Measurements from ENCODE around the gene PAPPA2.

Gene PAPPA2

DNA sequence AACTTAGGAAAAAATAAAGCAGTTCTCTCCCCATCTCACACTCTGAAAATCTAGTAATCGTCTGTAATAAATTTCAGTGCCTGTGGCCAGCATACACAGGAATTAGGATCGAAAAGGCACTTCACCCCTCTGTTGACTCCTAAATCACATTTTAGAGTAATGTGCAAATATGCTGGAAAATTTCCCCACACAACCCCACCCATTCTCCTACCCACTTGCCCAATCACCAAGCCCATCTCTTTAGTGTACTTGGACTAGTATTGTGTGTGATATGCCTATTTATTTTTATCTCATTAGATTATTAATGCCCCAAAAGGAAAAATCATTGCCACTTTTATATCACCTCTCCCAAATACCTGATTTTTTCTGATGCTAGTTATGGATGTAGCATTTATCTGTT is 378.3 kb downstream of the PAPPA2 start:
- no peak for DNase-seq (ENCODE audit: extremely low read depth, low read depth)
- TF ChIP-seq, protein P1, sequence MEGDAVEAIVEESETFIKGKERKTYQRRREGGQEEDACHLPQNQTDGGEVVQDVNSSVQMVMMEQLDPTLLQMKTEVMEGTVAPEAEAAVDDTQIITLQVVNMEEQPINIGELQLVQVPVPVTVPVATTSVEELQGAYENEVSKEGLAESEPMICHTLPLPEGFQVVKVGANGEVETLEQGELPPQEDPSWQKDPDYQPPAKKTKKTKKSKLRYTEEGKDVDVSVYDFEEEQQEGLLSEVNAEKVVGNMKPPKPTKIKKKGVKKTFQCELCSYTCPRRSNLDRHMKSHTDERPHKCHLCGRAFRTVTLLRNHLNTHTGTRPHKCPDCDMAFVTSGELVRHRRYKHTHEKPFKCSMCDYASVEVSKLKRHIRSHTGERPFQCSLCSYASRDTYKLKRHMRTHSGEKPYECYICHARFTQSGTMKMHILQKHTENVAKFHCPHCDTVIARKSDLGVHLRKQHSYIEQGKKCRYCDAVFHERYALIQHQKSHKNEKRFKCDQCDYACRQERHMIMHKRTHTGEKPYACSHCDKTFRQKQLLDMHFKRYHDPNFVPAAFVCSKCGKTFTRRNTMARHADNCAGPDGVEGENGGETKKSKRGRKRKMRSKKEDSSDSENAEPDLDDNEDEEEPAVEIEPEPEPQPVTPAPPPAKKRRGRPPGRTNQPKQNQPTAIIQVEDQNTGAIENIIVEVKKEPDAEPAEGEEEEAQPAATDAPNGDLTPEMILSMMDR (IDR thresholded peaks at IDR 0.05; ENCODE audit: low read depth, low read length), result no peak

DNA sequence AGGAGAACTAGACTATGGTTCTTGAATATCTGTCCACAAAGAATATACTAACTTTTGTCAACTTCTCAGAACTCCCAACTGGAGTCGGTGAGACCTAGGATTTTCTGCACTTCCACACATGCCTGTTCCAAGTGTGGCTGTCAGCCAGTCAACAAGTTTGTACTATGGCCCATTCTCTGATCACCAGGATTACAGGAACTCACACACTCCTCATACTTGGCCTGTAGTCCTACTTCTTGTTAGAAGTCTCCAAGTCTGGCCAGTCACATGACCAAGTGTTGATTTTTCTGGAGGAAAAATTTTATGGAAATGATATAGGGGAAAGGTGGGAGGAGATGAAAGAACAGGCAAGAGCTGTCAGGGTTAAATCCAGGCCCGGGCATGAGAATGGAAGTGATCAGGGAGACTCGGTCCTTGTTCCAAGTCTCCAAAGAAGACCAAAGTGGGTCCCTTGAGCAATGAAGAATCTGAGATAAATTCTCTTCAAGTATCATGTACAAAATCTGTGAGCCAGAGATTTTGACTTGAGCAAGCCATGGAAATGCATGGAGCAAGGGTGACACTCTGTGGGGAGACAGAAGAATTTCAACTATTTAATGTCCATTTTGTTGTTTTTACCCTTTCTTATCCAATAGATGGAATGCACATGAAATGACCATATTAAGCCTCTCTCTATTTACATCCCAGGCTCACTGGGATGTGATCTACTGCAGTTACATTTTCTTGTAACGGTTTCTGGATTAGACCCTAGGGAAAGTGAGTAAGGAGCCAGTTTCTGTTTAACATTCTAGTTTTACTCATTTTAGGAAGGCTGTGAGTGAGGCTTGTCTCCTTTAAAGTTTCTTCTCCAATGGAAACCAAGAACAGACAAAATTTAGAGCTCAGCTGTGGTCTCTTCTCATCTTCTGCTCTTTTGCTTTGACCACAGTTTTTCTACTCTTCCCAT is 380.6 kb downstream of the PAPPA2 start:
- TF ChIP-seq, protein P1 (IDR thresholded peaks at IDR 0.05; ENCODE audit: low read depth, low read length), result peak; percentile 45
- peak; percentile 22 for DNase-seq (ENCODE audit: extremely low read depth, low read depth)

DNA sequence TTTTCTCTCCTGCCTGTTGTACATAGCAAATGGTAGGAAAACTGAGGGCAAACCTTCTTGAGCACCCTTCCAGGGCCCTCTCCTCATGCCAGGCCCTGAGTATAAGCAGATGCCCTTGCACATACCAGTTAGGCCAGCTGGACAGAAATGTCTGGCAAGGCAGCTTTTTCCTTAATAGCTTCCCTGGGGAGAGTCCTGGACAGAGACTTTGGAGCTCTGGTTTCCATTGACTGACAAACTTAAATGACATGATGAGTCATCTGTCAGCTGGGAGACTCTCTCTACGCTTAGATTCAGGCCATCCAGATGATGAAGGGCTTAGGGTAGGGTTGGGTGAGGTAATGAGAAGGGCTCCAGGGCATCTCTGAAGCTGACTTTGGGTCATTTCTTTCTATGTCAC is 384.1 kb downstream of the PAPPA2 start:
- TF ChIP-seq, protein P1 (IDR thresholded peaks at IDR 0.05; ENCODE audit: low read depth, low read length), result no peak
- no peak for DNase-seq (ENCODE audit: extremely low read depth, low read depth)

DNA sequence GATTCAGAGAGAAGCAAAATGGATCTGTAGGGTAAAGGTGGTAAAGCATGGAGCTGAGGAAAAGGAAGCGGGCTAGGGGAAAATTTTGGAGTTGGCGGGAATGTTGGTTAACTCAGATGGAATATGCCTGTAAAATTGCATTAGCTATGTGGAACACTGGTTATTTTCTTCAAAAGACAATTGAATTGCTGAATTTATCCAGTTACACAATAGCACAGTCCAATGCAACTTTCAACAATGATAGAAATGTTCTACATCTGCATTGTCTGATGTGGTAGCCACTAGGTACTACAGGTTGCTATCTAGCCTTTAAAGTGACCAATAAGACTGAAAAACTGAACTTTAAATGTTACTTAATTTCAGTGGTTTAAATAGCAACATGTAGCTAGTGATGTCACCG is 386.3 kb downstream of the PAPPA2 start:
- TF ChIP-seq, protein P1 (IDR thresholded peaks at IDR 0.05; ENCODE audit: low read depth, low read length), result no peak
- no peak for DNase-seq (ENCODE audit: extremely low read depth, low read depth)

DNA sequence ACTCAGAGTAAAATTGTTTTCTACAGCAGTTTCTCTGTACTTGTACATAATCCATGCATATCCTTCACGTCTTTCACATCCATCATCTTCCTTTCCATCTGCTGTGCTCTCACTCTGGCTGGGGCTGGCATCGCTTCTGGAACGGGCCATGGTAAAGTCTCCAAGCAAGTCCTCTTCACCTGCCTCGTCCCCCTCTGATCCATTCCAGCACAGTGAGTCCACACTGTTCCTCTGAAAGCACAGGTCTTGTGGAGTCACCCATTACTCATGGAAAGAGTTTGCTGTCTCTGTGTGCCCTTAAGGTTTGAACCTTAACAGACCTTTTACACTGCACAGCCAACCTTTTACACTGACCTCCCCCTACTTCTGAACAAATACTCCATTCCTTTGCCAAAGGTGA is 387.9 kb downstream of the PAPPA2 start:
- DNase-seq (ENCODE audit: extremely low read depth, low read depth), result no peak

DNA sequence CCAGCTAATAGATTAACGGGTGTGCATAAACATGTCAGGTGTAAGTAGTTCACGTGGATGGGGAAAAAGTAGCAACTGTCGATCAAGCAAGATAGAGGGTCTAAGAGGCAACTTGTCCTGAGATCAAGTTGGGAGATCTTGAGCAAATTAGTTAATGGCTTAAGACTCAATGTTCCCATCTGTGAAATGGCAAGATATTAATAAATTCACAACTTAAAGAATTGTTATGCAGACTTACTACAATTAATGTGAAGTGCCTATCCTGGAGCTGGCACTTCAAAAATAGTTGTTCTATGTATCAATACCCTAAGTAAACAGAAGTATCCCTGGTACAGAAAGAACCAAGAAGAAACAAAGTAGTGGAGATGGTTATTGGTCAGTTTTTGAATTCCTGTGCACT is 389.1 kb downstream of the PAPPA2 start:
- no peak for DNase-seq (ENCODE audit: extremely low read depth, low read depth)
- TF ChIP-seq, protein P1 (IDR thresholded peaks at IDR 0.05; ENCODE audit: low read depth, low read length), result no peak

More for the DNA sequence above, 387.9 kb downstream of the PAPPA2 start:
- TF ChIP-seq, protein P1 (IDR thresholded peaks at IDR 0.05; ENCODE audit: low read depth, low read length), result no peak

DNA sequence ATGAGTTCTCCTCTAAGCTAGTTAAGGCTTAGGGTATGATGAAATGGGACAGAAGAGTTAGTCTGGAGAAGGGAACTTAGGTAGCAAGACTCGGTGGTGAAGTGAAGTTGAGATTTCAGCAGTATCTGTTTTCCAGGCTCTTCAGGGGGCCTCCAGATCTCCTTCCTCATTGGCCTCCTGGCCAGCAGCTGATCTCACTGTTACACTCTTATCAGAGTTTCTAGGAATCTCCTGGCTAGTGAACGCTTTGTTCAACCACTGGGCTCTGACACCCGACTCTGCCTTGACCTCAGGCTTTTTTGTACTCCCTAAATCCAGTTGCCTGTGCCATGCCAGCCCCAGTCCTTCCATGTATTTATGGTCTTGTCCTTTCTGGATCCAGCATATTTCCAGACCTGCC is 390.5 kb downstream of the PAPPA2 start:
- TF ChIP-seq, protein P1 (IDR thresholded peaks at IDR 0.05; ENCODE audit: low read depth, low read length), result no peak
- DNase-seq (ENCODE audit: extremely low read depth, low read depth), result no peak

Data from AG09319 (cell line).